Hepatocyte (in vitro differentiated cells): ENCODE results near the gene THRAP3. TPM values are rescaled to one million over a fixed set of nuclear protein-coding genes. Genes with fewer than 3 reads are reported as not detected.
"Not testable (repeated sequence)": the region's sequence is repeated elsewhere in the genome, so short reads cannot be mapped to it uniquely, and the experiment has no call there.

Source experiments
- DNase-seq: peaks from one replicate; pipeline ENCODE4 v3.0.0-alpha.2; 2016; ENCODE audit warnings: low spot score
- H2AFZ ChIP-seq: fragments of 200-600 bp; sonication (generic); 2 replicates; pipeline ENCODE4 v1.6.0; 2016; ENCODE audit warnings: antibody characterized with exemption, mild to moderate bottlenecking
- H3K27ac ChIP-seq: fragments of 200-600 bp; sonication (generic); 2 replicates; pipeline ENCODE4 v1.5.1; 2016; ENCODE audit warnings: mild to moderate bottlenecking
- H3K27me3 ChIP-seq: fragments of 200-600 bp; sonication (generic); 2 replicates; pipeline ENCODE4 v1.6.1; 2016
- H3K36me3 ChIP-seq: fragments of 200-600 bp; sonication (generic); replicated peaks from 2 replicates; pipeline ENCODE4 v1.5.1; 2016; ENCODE audit warnings: low read depth; ENCODE audit not compliant: insufficient read depth
- H3K4me1 ChIP-seq: fragments of 200-600 bp; sonication (generic); 2 replicates; pipeline ENCODE4 v1.5.1; 2016; ENCODE audit warnings: mild to moderate bottlenecking, moderate library complexity; ENCODE audit not compliant: insufficient read depth
- H3K4me2 ChIP-seq: fragments of 200-600 bp; sonication (generic); 2 replicates; pipeline ENCODE4 v1.6.0; 2016
- H3K4me3 ChIP-seq: fragments of 200-600 bp; sonication (generic); 2 replicates; pipeline ENCODE4 v1.5.1; 2016; ENCODE audit warnings: mild to moderate bottlenecking
- H3K79me2 ChIP-seq: fragments of 200-600 bp; sonication (generic); 2 replicates; pipeline ENCODE4 v1.6.0; 2017; ENCODE audit warnings: mild to moderate bottlenecking
- H3K9me2 ChIP-seq: fragments of 200-600 bp; sonication (generic); replicated peaks from 2 replicates; pipeline ENCODE4 v1.6.0; 2017; ENCODE audit warnings: mild to moderate bottlenecking; ENCODE audit not compliant: insufficient read depth
- H3K9me3 ChIP-seq: fragments of 200-600 bp; sonication (generic); 2 replicates; pipeline ENCODE4 v1.5.1; 2016; ENCODE audit warnings: low read depth, mild to moderate bottlenecking
- H4K20me1 ChIP-seq: fragments of 200-600 bp; sonication (generic); 2 replicates; pipeline ENCODE4 v1.6.0; 2016; ENCODE audit warnings: mild to moderate bottlenecking; ENCODE audit not compliant: insufficient read depth, poor library complexity, severe bottlenecking
- CTCF ChIP-seq: fragments of 200-600 bp; sonication (generic); IDR thresholded peaks from 2 replicates; pipeline ENCODE4 v1.5.1; 2016; ENCODE audit warnings: antibody characterized with exemption, mild to moderate bottlenecking; ENCODE audit not compliant: poor library complexity
- EZH2 ChIP-seq: fragments of 200-600 bp; sonication (generic); IDR thresholded peaks from 2 replicates; pipeline ENCODE4 v1.6.1; 2016; ENCODE audit warnings: antibody characterized with exemption, mild to moderate bottlenecking, borderline replicate concordance
- EZH2phosphoT487 ChIP-seq: fragments of 200-600 bp; sonication (generic); IDR thresholded peaks from one replicate; pipeline ENCODE4 v1.6.1; 2018; ENCODE audit warnings: antibody characterized with exemption, mild to moderate bottlenecking, low read depth, moderate library complexity; ENCODE audit not compliant: unreplicated experiment, severe bottlenecking
- WGBS: methylation state at CpG from one replicate; pipeline ENCODE4 v1.1.6; 2016; ENCODE audit warnings: low lambda C conversion rate; ENCODE audit errors: missing lambda C conversion rate; 5-methylcytosine and 5-hydroxymethylcytosine counted together
- polyA plus RNA-seq: library from polyadenylated mRNA; unstranded; fragments of >200 nt; fragmentation: Nextera tagmentation; extraction: Ambion mirVana; gene quantifications from 2 replicates; pipeline ENCODE4 v1.2.1, GENCODE V29; 2016
- total RNA-seq: library from RNA; depleted of rRNA; stranded (reverse); fragments of >200 nt; gene quantifications from 2 replicates; pipeline ENCODE4 v1.2.3, GENCODE V29; 2014

Gene THRAP3
- total and polyA plus RNA-seq, 2 experiments from 2014 or later, result 45.8 to 82.7 TPM

- Histone ChIP-seq H3K79me2 (no peaks in the 10 kb centered on the region), H3K9me2 (no peaks in the 10 kb centered on the region), H3K27me3 (no peaks in the 10 kb centered on the region), H3K4me1 (no peaks in the 10 kb centered on the region), H3K4me2 (no peak overlapping the region), H2AFZ (no peak overlapping the region), H3K36me3 (no peaks in the 10 kb centered on the region), H4K20me1 (no peaks in the 10 kb centered on the region), H3K9me3 (no peaks in the 10 kb centered on the region), H3K27ac (no peak overlapping the region), H3K4me3 (no peak overlapping the region)
- WGBS, result 89% methylated on average over 3 of the region's 3 CpGs
- TF ChIP-seq EZH2 (no peak), EZH2phosphoT487 (no peak), CTCF (no peak)
- DNase-seq, result no peak
These were observed 12.9 kb upstream of the THRAP3 start for GRCh38 chr1:36211307-36211706.

GRCh38 chr1:36211841-36212240, 12.4 kb upstream of the THRAP3 start:
- TF ChIP-seq EZH2phosphoT487 (no peak), EZH2 (no peak), CTCF (no peak)
- Histone ChIP-seq H3K4me1 (no peaks in the 10 kb centered on the region), H3K9me2 (no peaks in the 10 kb centered on the region), H2AFZ (no peak overlapping the region), H3K79me2 (no peaks in the 10 kb centered on the region), H4K20me1 (no peaks in the 10 kb centered on the region), H3K9me3 (no peaks in the 10 kb centered on the region), H3K27ac (no peak overlapping the region), H3K36me3 (no peaks in the 10 kb centered on the region), H3K27me3 (no peaks in the 10 kb centered on the region), H3K4me3 (no peak overlapping the region), H3K4me2 (no peak overlapping the region)
- peak; percentile 22 for DNase-seq
- 83% methylated on average over 2 of the region's 2 CpGs for WGBS

DNA sequence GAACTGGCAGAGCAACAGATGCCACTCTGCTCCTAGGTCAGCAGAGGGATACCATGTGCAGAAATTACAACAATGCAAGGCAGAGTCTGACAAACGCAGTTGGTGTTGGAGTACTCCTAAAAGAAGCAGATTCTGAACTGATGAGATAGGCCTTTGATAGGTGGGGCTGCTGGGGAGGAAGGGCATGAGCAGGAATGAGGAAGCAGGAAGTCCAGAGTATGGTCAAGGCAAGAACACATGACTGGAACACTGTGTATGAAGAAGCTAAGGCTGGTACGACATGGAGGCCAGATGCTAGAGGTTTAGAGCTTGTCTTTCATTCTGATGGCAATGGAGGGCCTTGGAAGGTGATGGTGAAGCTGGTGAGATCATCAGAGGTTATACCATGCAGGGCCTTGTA, 11.5 kb upstream of the THRAP3 start:
- H3K9me3 ChIP-seq, result no peaks in the 10 kb centered on the region
- no peak overlapping the region for H2AFZ ChIP-seq
- TF ChIP-seq EZH2phosphoT487 (no peak), CTCF (no peak), EZH2 (no peak)
- H3K4me2 ChIP-seq, result no peak overlapping the region
- H4K20me1 ChIP-seq, result no peaks in the 10 kb centered on the region
- H3K4me3 ChIP-seq, result no peak overlapping the region
- no peaks in the 10 kb centered on the region for H3K9me2 ChIP-seq
- H3K4me1 ChIP-seq, result no peaks in the 10 kb centered on the region
- H3K36me3 ChIP-seq, result no peaks in the 10 kb centered on the region
- H3K27me3 ChIP-seq, result no peaks in the 10 kb centered on the region
- H3K27ac ChIP-seq, result no peak overlapping the region
- H3K79me2 ChIP-seq, result no peaks in the 10 kb centered on the region
- DNase-seq, result no peak
- WGBS, result 88% methylated on average over 2 of the region's 2 CpGs

DNA sequence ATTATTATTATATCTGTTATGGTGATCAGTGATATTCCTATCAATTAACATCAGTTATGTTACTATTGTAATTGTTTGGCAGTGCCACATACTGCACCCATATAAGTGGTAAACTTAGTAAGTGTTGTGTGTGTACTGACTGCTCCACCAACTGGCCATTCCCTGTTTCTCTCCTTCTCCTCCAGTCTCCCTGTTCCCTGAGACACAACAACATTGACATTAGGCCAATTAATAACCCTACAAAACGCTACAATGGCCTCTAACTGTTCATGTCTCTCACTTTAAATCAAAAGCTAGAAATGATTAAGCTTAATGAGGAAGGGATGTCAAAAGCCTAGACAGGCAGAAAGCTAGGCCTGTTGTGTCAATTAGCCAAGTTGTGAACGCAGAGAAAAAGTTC, 6.6 kb upstream of the THRAP3 start:
- Histone ChIP-seq H3K9me3 (no peaks in the 10 kb centered on the region), H3K27me3 (no peaks in the 10 kb centered on the region), H3K4me3 (no peak overlapping the region), H3K4me1 (peaks cover 1% of the 10 kb centered on the region), H3K9me2 (no peaks in the 10 kb centered on the region), H3K79me2 (peaks cover 2% of the 10 kb centered on the region), H4K20me1 (no peaks in the 10 kb centered on the region), H3K4me2 (no peak overlapping the region), H2AFZ (no peak overlapping the region), H3K36me3 (no peaks in the 10 kb centered on the region), H3K27ac (no peak overlapping the region)
- 60% methylated on average over 2 of the region's 2 CpGs for WGBS
- peak; percentile 31 for TF ChIP-seq CTCF
- TF ChIP-seq EZH2, result no peak
- no peak for DNase-seq

DNA sequence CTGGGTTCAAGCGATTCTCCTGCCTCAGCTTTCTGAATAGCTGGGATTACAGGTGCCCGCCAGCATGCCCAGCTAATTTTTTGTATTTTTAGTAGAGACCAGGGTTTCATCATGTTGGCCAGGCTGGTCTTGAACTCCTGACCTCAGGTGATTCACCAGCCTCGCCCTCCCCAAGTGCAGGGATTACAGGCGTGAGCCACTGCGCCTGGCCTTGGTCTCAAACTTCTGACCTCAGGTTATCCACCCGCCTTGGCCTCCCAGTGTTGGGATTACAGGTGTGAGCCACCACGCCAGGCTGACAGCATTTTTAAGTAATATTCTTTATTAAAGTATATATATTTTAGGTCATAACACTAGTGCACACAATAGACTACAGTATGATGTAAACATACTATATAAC, 2.3 kb upstream of the THRAP3 start:
- Histone ChIP-seq H4K20me1 (peaks cover 21% of the 10 kb centered on the region), H3K4me1 (peaks cover 22% of the 10 kb centered on the region), H3K79me2 (peaks cover 24% of the 10 kb centered on the region)
- not testable (repeated sequence) for H3K36me3 ChIP-seq, DNase-seq, H3K27ac ChIP-seq, H3K9me2 ChIP-seq, H3K9me3 ChIP-seq, H3K4me2 ChIP-seq, H2AFZ ChIP-seq, H3K27me3 ChIP-seq, H3K4me3 ChIP-seq
- 96% methylated on average over 7 of the region's 7 CpGs for WGBS
